RWPE2 (cell line): ENCODE measurements around the gene YWHAQ.
A peak's percentile ranks its signal among the peaks of the same experiment; 100 is the strongest.

ENCODE experiments used
- ATAC-seq: fragments of 200-7000 bp; cut with Tn5 transposase; 3 replicates; pipeline ENCODE4 v1.9.1; 2021; ENCODE audit warnings: low read depth
- DNase-seq: peaks from one replicate; pipeline ENCODE4 v3.0.0-alpha.2; 2020; ENCODE audit warnings: low spot score
- H3K27ac ChIP-seq: fragments of 450-650 bp; 2 replicates; pipeline ENCODE4 v1.5.1; 2017; ENCODE audit warnings: mild to moderate bottlenecking; ENCODE audit not compliant: poor library complexity, severe bottlenecking
- H3K27me3 ChIP-seq: fragments of 250-450 bp; sonication (Bioruptor Pico); 2 replicates; pipeline ENCODE4 v1.5.1; 2021; ENCODE audit warnings: mild to moderate bottlenecking, moderate library complexity; ENCODE audit not compliant: insufficient read depth, poor library complexity, severe bottlenecking
- H3K36me3 ChIP-seq: fragments of 250-450 bp; sonication (Bioruptor Pico); 2 replicates; pipeline ENCODE4 v1.5.1; 2020; ENCODE audit warnings: low read depth, mild to moderate bottlenecking, moderate library complexity
- H3K4me1 ChIP-seq: fragments of 250-450 bp; sonication (Bioruptor Pico); 2 replicates; pipeline ENCODE4 v1.5.1; 2021; ENCODE audit warnings: mild to moderate bottlenecking, moderate library complexity; ENCODE audit not compliant: insufficient read depth, poor library complexity, severe bottlenecking
- H3K4me3 ChIP-seq: fragments of 250-450 bp; sonication (Bioruptor Pico); 2 replicates; pipeline ENCODE4 v1.5.1; 2021; ENCODE audit warnings: mild to moderate bottlenecking, moderate library complexity; ENCODE audit not compliant: severe bottlenecking
- H3K9me3 ChIP-seq: fragments of 250-450 bp; sonication (Bioruptor Pico); 2 replicates; pipeline ENCODE4 v1.5.1; 2021; ENCODE audit warnings: mild to moderate bottlenecking, moderate library complexity; ENCODE audit not compliant: severe bottlenecking
- TF ChIP-seq, protein P1 (sequence below): fragments of 450-650 bp; IDR thresholded peaks from one replicate; pipeline ENCODE4 v1.5.1; 2017; ENCODE audit warnings: mild to moderate bottlenecking, moderate library complexity; ENCODE audit not compliant: poor library complexity, severe bottlenecking

YWHAQ gene

DNA sequence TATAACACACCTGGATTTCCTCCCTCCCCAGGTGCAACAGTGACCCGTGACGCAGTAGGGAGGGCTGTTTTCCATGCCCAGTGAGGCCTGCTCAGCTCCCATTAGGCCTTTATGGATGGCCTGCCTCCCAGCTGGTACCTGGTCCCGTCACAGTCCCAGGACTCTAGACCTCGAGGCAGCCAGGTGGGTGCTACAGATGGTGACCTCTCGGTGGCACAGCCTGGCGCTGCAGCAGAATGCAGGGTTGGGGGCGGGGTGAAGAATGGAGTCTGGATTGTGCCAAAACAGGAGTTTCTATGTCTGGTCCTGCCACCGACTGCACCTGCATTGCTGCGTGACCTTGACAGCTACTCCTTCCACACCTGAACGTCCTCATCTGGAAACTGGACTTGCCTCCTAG lies 18.0 kb upstream of the YWHAQ start:
- Histone ChIP-seq H3K4me3 (no peak overlapping the region), H3K27ac (no peak overlapping the region), H3K9me3 (no peaks in the 10 kb centered on the region), H3K36me3 (no peaks in the 10 kb centered on the region), H3K27me3 (no peaks in the 10 kb centered on the region), H3K4me1 (peaks cover 14% of the 10 kb centered on the region)
- TF ChIP-seq, protein P1, sequence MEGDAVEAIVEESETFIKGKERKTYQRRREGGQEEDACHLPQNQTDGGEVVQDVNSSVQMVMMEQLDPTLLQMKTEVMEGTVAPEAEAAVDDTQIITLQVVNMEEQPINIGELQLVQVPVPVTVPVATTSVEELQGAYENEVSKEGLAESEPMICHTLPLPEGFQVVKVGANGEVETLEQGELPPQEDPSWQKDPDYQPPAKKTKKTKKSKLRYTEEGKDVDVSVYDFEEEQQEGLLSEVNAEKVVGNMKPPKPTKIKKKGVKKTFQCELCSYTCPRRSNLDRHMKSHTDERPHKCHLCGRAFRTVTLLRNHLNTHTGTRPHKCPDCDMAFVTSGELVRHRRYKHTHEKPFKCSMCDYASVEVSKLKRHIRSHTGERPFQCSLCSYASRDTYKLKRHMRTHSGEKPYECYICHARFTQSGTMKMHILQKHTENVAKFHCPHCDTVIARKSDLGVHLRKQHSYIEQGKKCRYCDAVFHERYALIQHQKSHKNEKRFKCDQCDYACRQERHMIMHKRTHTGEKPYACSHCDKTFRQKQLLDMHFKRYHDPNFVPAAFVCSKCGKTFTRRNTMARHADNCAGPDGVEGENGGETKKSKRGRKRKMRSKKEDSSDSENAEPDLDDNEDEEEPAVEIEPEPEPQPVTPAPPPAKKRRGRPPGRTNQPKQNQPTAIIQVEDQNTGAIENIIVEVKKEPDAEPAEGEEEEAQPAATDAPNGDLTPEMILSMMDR, result no peak
- no peak for ATAC-seq
- DNase-seq, result no peak

DNA sequence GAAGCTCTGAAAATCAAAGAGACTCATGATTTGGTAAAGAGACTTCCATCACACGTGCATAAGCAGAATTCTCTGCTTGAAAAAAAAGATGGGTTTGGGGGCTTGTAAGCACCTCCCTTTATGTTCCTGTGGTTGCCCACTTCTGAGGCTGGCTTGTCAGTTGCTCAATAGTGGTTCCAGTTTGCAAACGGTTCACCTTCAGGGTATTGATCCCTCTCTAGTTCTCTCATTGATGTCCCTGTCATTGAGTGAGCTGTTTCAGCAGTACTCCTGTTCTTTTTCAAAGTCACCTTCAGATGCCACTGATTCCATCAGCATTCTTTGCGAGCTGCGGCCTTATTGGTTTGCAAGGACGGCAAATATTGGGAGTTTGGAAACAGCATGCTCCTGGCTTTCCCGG lies 17.1 kb upstream of the YWHAQ start:
- Histone ChIP-seq H3K27ac (no peak overlapping the region), H3K4me1 (peaks cover 15% of the 10 kb centered on the region), H3K9me3 (no peaks in the 10 kb centered on the region), H3K27me3 (no peaks in the 10 kb centered on the region), H3K4me3 (no peak overlapping the region), H3K36me3 (no peaks in the 10 kb centered on the region)
- TF ChIP-seq, protein P1, result no peak
- no peak for DNase-seq
- ATAC-seq, result no peak

DNA sequence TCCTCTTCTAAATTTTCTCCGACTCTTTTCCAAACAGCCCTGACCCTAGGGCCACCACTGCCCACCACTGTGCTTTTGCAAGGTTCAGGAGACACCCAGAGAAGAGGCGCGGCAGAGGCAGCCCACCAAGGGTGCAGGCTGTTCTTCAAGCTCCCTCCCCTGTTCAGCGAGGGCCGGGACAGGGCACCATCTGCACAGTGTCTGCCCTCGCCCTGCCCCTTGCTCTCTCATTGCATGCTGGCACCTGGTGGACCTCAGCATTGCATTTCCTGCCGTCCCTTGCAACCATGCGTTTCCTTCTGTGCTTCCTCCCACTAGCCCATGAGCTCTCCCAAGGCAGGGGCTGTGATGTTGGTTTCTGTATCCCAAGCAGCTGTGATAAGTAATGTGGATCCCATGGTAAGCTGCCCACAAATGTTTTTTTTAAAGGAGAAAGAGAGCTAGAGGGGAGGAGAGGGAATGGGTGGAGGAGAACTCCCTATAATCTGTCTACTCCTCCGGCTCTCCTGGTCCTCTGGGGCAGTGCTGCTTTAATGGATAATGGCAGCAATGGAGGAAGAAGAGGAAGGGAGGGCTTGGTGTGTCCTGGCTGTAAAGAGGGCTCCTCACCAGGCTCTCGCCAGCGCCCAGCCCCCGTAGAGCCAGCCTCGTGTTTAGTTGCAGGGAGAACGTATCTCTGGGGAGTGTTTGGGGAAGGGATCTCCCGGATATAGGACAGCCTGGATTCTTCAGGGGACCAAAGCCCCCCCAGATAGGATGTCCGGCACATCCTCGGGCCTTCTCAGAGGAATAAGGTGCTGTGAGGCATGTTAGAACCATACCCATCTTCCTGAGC lies 15.6 kb upstream of the YWHAQ start:
- no peaks in the 10 kb centered on the region for H3K9me3 ChIP-seq
- no peaks in the 10 kb centered on the region for H3K36me3 ChIP-seq
- no peak overlapping the region for H3K27ac ChIP-seq
- H3K4me3 ChIP-seq, result no peak overlapping the region
- ATAC-seq (no peak), DNase-seq (no peak)
- TF ChIP-seq, protein P1, result no peak
- peaks cover 15% of the 10 kb centered on the region for H3K4me1 ChIP-seq
- no peaks in the 10 kb centered on the region for H3K27me3 ChIP-seq

DNA sequence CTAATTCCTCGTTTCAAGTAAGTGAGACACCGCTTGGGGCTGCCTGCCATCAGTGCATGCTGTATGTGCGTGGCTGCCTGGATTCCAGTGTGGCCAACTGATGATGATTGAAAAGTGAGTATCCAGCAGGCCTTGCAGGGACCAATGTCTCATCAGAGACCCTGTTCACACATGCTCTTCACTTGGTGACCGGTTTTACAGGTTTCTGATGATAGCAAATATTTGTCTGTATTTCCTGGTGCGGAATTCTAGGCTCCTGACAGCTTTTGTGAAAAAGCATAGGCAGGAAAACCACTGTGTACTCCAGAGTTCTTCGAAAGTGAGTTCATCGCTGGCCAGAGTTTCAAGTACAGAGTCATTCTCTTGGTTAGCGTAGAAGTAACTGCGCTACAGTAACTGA lies 13.8 kb upstream of the YWHAQ start:
- Histone ChIP-seq H3K4me3 (no peak overlapping the region), H3K27me3 (no peaks in the 10 kb centered on the region), H3K27ac (peak overlapping the region; percentile 51), H3K4me1 (peaks cover 20% of the 10 kb centered on the region), H3K36me3 (no peaks in the 10 kb centered on the region), H3K9me3 (no peaks in the 10 kb centered on the region)
- ATAC-seq (peak; percentile 88), DNase-seq (no peak)
- TF ChIP-seq, protein P1, result no peak

DNA sequence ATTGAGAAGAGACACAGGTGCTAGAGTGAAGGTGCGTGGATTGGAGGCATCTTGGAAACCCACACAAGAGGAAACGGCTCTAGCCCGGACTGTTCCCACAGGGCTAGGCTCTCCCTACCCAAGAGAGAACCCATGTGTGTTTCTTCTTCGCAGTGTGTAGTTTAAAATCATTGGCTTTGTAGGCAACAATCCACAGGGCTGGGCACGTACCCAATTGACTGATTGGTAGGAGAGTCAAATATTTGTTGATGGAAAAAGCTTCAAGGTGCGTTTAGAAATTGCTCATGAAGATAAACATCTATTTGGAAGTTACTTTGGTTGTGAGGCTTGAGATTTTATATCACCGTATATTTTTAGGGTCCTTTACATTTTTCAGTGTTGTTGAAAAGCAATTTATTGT lies 13.2 kb upstream of the YWHAQ start:
- no peaks in the 10 kb centered on the region for H3K27me3 ChIP-seq
- ATAC-seq (no peak), DNase-seq (no peak)
- H3K4me1 ChIP-seq, result peaks cover 20% of the 10 kb centered on the region
- H3K36me3 ChIP-seq, result no peaks in the 10 kb centered on the region
- TF ChIP-seq, protein P1, result no peak
- H3K9me3 ChIP-seq, result no peaks in the 10 kb centered on the region
- H3K27ac ChIP-seq, result peak overlapping the region; percentile 51
- H3K4me3 ChIP-seq, result no peak overlapping the region
